H9 (cell line): ENCODE results near the gene PAK1IP1. TPM values are rescaled to one million over a fixed set of nuclear protein-coding genes. Genes with fewer than 3 reads are reported as not detected.

Experiments
- DNase-seq: peaks from one replicate; pipeline ENCODE4 v3.0.0-alpha.2; 2017
- H2AFZ ChIP-seq: one replicate; pipeline ENCODE4 v1.6.1; 2013; ENCODE audit warnings: mild to moderate bottlenecking, low read length, control low read depth, moderate library complexity
- H2AK5ac ChIP-seq: 2 replicates; pipeline ENCODE4 v1.6.1; 2013; ENCODE audit warnings: low read length, control low read depth, mixed read lengths; ENCODE audit not compliant: insufficient read length
- H2BK120ac ChIP-seq: one replicate; pipeline ENCODE4 v1.6.1; 2013; ENCODE audit warnings: low read depth, mild to moderate bottlenecking, low read length, control low read depth, inconsistent platforms; ENCODE audit not compliant: poor library complexity, severe bottlenecking
- H2BK12ac ChIP-seq: 2 replicates; pipeline ENCODE4 v1.6.1; 2013; ENCODE audit warnings: low read length, control low read depth, mixed read lengths, low read depth; ENCODE audit not compliant: insufficient read length
- H2BK15ac ChIP-seq: 2 replicates; pipeline ENCODE4 v1.6.1; 2013; ENCODE audit warnings: low read depth, low read length, control low read depth
- H2BK20ac ChIP-seq: one replicate; pipeline ENCODE4 v1.6.1; 2013; ENCODE audit warnings: low read depth, mild to moderate bottlenecking, low read length, control low read depth, inconsistent platforms; ENCODE audit not compliant: poor library complexity, severe bottlenecking
- H2BK5ac ChIP-seq: 2 replicates; pipeline ENCODE4 v1.6.1; 2013; ENCODE audit warnings: low read length, control low read depth, mixed read lengths; ENCODE audit not compliant: insufficient read length
- H3K14ac ChIP-seq: 2 replicates; pipeline ENCODE4 v1.6.1; 2013; ENCODE audit warnings: low read length, control low read depth; ENCODE audit not compliant: insufficient read depth
- H3K18ac ChIP-seq: 2 replicates; pipeline ENCODE4 v1.6.1; 2013; ENCODE audit warnings: low read depth, mild to moderate bottlenecking, mixed read lengths, low read length, control low read depth; ENCODE audit not compliant: insufficient read length
- H3K23ac ChIP-seq: 2 replicates; pipeline ENCODE4 v1.6.1; 2013; ENCODE audit warnings: low read length, control low read depth, mixed read lengths, low read depth; ENCODE audit not compliant: insufficient read length
- H3K23me2 ChIP-seq: 2 replicates; pipeline ENCODE4 v1.6.1; 2013; ENCODE audit warnings: low read depth, mild to moderate bottlenecking, mixed read lengths, low read length, control low read depth; ENCODE audit not compliant: insufficient read length, poor library complexity, severe bottlenecking
- H3K27ac ChIP-seq: 2 replicates; pipeline ENCODE4 v1.5.1; 2013; ENCODE audit warnings: low read length, control low read depth, mixed read lengths, low read depth; ENCODE audit not compliant: insufficient read length
- H3K27me3 ChIP-seq: 2 replicates; pipeline ENCODE4 v1.6.1; 2013; ENCODE audit warnings: low read length, control low read depth, inconsistent platforms; ENCODE audit not compliant: insufficient read depth
- H3K4ac ChIP-seq: 2 replicates; pipeline ENCODE4 v1.6.1; 2013; ENCODE audit warnings: low read depth, mild to moderate bottlenecking, control low read depth, inconsistent platforms, low read length, moderate library complexity
- H3K4me1 ChIP-seq: 2 replicates; pipeline ENCODE4 v1.6.1; 2013; ENCODE audit warnings: low read length, control low read depth, inconsistent platforms; ENCODE audit not compliant: insufficient read depth
- H3K4me2 ChIP-seq: 2 replicates; pipeline ENCODE4 v1.6.1; 2013; ENCODE audit warnings: low read length, control low read depth, mixed read lengths; ENCODE audit not compliant: insufficient read length, insufficient read depth
- H3K56ac ChIP-seq: 2 replicates; pipeline ENCODE4 v1.6.1; 2013; ENCODE audit warnings: low read depth, mild to moderate bottlenecking, mixed read lengths, low read length, control low read depth; ENCODE audit not compliant: insufficient read length
- H3K79me1 ChIP-seq: 2 replicates; pipeline ENCODE4 v1.6.1; 2013; ENCODE audit warnings: low read depth, mild to moderate bottlenecking, moderate library complexity, low read length, control low read depth, inconsistent platforms; ENCODE audit not compliant: insufficient read depth, poor library complexity, severe bottlenecking
- H3K79me2 ChIP-seq: 2 replicates; pipeline ENCODE4 v1.6.1; 2013; ENCODE audit warnings: low read length, control low read depth, inconsistent platforms; ENCODE audit not compliant: insufficient read depth
- H3K9ac ChIP-seq: 2 replicates; pipeline ENCODE4 v1.6.1; 2013; ENCODE audit warnings: low read length, control low read depth, mixed read lengths; ENCODE audit not compliant: insufficient read length; ENCODE audit errors: extremely low read depth
- H3K9me3 ChIP-seq: one replicate; pipeline ENCODE4 v1.6.1; 2013; ENCODE audit warnings: low read depth, low read length, inconsistent platforms; ENCODE audit not compliant: control insufficient read depth
- H3T11ph ChIP-seq: one replicate; pipeline ENCODE4 v1.6.1; 2013; ENCODE audit warnings: mild to moderate bottlenecking, low read length, control low read depth, inconsistent platforms
- H4K20me1 ChIP-seq: one replicate; pipeline ENCODE4 v1.6.1; 2013; ENCODE audit not compliant: control insufficient read depth, insufficient read length, insufficient read depth
- H4K5ac ChIP-seq: 2 replicates; pipeline ENCODE4 v1.6.1; 2013; ENCODE audit warnings: low read depth, mild to moderate bottlenecking, mixed read lengths, low read length, control low read depth; ENCODE audit not compliant: insufficient read length
- H4K8ac ChIP-seq: replicated peaks from 2 replicates; pipeline ENCODE4 v1.6.1; 2013; ENCODE audit warnings: low read length, control low read depth, mixed read lengths, low read depth; ENCODE audit not compliant: insufficient read length
- H4K91ac ChIP-seq: 2 replicates; pipeline ENCODE4 v1.6.1; 2013; ENCODE audit warnings: low read depth, mild to moderate bottlenecking, moderate library complexity, mixed read lengths, low read length, control low read depth; ENCODE audit not compliant: insufficient read length
- H3K27ac Mint-ChIP-seq, 3 experiments: 2 replicates in 2 of 3; 3 replicates in 1 of 3; pipeline ENCODE4 v1.8.0; 2020 to 2021; ENCODE audit warnings: mixed read lengths in 3 of 3, mild to moderate bottlenecking in 1 of 3, moderate library complexity in 1 of 3
- H3K27me3 Mint-ChIP-seq: 2 replicates; pipeline ENCODE4 v1.8.0; 2021; ENCODE audit warnings: low read depth, mild to moderate bottlenecking, moderate library complexity, mixed read lengths
- H3K36me3 Mint-ChIP-seq, 3 experiments: 2 replicates in 2 of 3; 3 replicates in 1 of 3; pipeline ENCODE4 v1.8.0; 2020 to 2021; ENCODE audit warnings: low read depth in 3 of 3, mixed read lengths in 3 of 3; ENCODE audit not compliant: insufficient read depth in 1 of 3
- H3K4me1 Mint-ChIP-seq, 2 experiments: 2 replicates each; pipeline ENCODE4 v1.8.0; 2020; ENCODE audit warnings: mixed read lengths in 2 of 2
- H3K4me3 Mint-ChIP-seq, 2 experiments: 2 replicates in 1 of 2; 3 replicates in 1 of 2; pipeline ENCODE4 v1.8.0; 2020 to 2021; ENCODE audit warnings: mild to moderate bottlenecking in 2 of 2, mixed read lengths in 2 of 2, moderate library complexity in 1 of 2
- H3K9me3 Mint-ChIP-seq, 2 experiments: 2 replicates in 1 of 2; 3 replicates in 1 of 2; pipeline ENCODE4 v1.8.0; 2020; ENCODE audit warnings: mild to moderate bottlenecking in 2 of 2, mixed read lengths in 2 of 2, moderate library complexity in 1 of 2
- WGBS: extraction: QIAGEN DNeasy Blood & Tissue Kit; methylation state at CpG from one replicate; pipeline ENCODE4 v1.1.7; 2013; ENCODE audit warnings: missing lambda C conversion rate, low lambda C conversion rate, mixed read lengths; ENCODE audit not compliant: insufficient read length; ENCODE audit errors: extremely low coverage; 5-methylcytosine and 5-hydroxymethylcytosine counted together
- total RNA-seq: library from RNA; stranded (reverse); gene quantifications from 2 replicates; pipeline ENCODE4 v1.2.1, GENCODE V29; 2021
- TF ChIP-seq, protein P1 (sequence below): fragments of 200-600 bp; sonication (generic); conservative IDR thresholded peaks from 3 replicates; pipeline ENCODE4 v1.8.0; 2021; ENCODE audit warnings: antibody characterized with exemption, mild to moderate bottlenecking

Gene PAK1IP1
- total RNA-seq, 1 experiment from 2014 or later: 44.8 TPM

DNA sequence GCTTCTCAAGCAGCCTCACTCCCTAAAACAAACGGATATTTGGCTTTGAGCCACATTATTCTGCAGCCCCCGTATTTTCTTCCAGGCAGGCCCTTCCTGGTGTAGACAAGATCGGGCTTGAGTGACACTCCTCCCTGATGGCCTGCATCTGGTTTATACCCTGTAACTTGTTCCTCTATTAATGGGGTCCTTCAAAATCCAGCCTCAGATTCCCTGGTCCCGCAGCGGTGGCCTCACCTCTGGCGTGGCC, 27.7 kb downstream of the PAK1IP1 start:
- Histone ChIP-seq H3K9me3 (no peaks in the 10 kb centered on the region), H3K18ac (peak overlapping the region; percentile 6), H3K79me1 (no peaks in the 10 kb centered on the region), H3K14ac (peak overlapping the region; percentile 2; the same call in 1 of the 2 replicates), H3K56ac (no peak overlapping the region), H4K20me1 (no peaks in the 10 kb centered on the region), H2BK15ac (no peak overlapping the region), H2BK120ac (no peak overlapping the region), H3K23me2 (peaks cover 9% of the 10 kb centered on the region), H3K4ac (no peak overlapping the region), H3K27ac (peak overlapping the region; percentile 11), H3K23ac (no peak overlapping the region), H2AFZ (no peak overlapping the region), H2AK5ac (no peak overlapping the region), H3K4me2 (peak overlapping the region; percentile 39), H3T11ph (no peak overlapping the region), H3K9ac (peak overlapping the region; percentile 11), H2BK12ac (no peak overlapping the region), H4K5ac (no peak overlapping the region), H3K27me3 (no peaks in the 10 kb centered on the region), H4K91ac (no peak overlapping the region), H3K4me1 (0 out of 2 replicates have a peak, but pooled peaks cover 2% of the 10 kb centered on the region), H4K8ac (no peak overlapping the region), H2BK5ac (no peak overlapping the region), H3K79me2 (no peaks in the 10 kb centered on the region), H2BK20ac (no peak overlapping the region)
- Mint-ChIP-seq H3K4me3 (peak overlapping the region; percentile 90 to 96), H3K9me3 (peaks cover 3 to 7% of the 10 kb centered on the region in 2 experiments; a peak in 3 of 5 replicates), H3K27me3 (no peaks in the 10 kb centered on the region; the same call in 1 of the 2 replicates), H3K4me1 (peaks cover 19 to 23% of the 10 kb centered on the region in 2 experiments), H3K36me3 (peaks cover 10 to 38% (median 37%) of the 10 kb centered on the region in 3 experiments), H3K27ac (peak overlapping the region; percentile 96 to 99 (median 98))
- DNase-seq: no peak
- WGBS: no CpG with 5 or more reads among the region's 6 CpGs
- TF ChIP-seq, protein P1, sequence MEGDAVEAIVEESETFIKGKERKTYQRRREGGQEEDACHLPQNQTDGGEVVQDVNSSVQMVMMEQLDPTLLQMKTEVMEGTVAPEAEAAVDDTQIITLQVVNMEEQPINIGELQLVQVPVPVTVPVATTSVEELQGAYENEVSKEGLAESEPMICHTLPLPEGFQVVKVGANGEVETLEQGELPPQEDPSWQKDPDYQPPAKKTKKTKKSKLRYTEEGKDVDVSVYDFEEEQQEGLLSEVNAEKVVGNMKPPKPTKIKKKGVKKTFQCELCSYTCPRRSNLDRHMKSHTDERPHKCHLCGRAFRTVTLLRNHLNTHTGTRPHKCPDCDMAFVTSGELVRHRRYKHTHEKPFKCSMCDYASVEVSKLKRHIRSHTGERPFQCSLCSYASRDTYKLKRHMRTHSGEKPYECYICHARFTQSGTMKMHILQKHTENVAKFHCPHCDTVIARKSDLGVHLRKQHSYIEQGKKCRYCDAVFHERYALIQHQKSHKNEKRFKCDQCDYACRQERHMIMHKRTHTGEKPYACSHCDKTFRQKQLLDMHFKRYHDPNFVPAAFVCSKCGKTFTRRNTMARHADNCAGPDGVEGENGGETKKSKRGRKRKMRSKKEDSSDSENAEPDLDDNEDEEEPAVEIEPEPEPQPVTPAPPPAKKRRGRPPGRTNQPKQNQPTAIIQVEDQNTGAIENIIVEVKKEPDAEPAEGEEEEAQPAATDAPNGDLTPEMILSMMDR: no peak
